Hepatocyte (in vitro differentiated cells): ENCODE results near the gene CBX5. TPM values are rescaled to one million over a fixed set of nuclear protein-coding genes. Genes with fewer than 3 reads are reported as not detected.

Experiments
- DNase-seq: peaks from one replicate; pipeline ENCODE4 v3.0.0-alpha.2; 2016; ENCODE audit warnings: low spot score
- H2AFZ ChIP-seq: fragments of 200-600 bp; sonication (generic); 2 replicates; pipeline ENCODE4 v1.6.0; 2016; ENCODE audit warnings: antibody characterized with exemption, mild to moderate bottlenecking
- H3K27ac ChIP-seq: fragments of 200-600 bp; sonication (generic); 2 replicates; pipeline ENCODE4 v1.5.1; 2016; ENCODE audit warnings: mild to moderate bottlenecking
- H3K27me3 ChIP-seq: fragments of 200-600 bp; sonication (generic); 2 replicates; pipeline ENCODE4 v1.6.1; 2016
- H3K36me3 ChIP-seq: fragments of 200-600 bp; sonication (generic); replicated peaks from 2 replicates; pipeline ENCODE4 v1.5.1; 2016; ENCODE audit warnings: low read depth; ENCODE audit not compliant: insufficient read depth
- H3K4me1 ChIP-seq: fragments of 200-600 bp; sonication (generic); 2 replicates; pipeline ENCODE4 v1.5.1; 2016; ENCODE audit warnings: mild to moderate bottlenecking, moderate library complexity; ENCODE audit not compliant: insufficient read depth
- H3K4me2 ChIP-seq: fragments of 200-600 bp; sonication (generic); 2 replicates; pipeline ENCODE4 v1.6.0; 2016
- H3K4me3 ChIP-seq: fragments of 200-600 bp; sonication (generic); 2 replicates; pipeline ENCODE4 v1.5.1; 2016; ENCODE audit warnings: mild to moderate bottlenecking
- H3K79me2 ChIP-seq: fragments of 200-600 bp; sonication (generic); 2 replicates; pipeline ENCODE4 v1.6.0; 2017; ENCODE audit warnings: mild to moderate bottlenecking
- H3K9me2 ChIP-seq: fragments of 200-600 bp; sonication (generic); replicated peaks from 2 replicates; pipeline ENCODE4 v1.6.0; 2017; ENCODE audit warnings: mild to moderate bottlenecking; ENCODE audit not compliant: insufficient read depth
- H3K9me3 ChIP-seq: fragments of 200-600 bp; sonication (generic); 2 replicates; pipeline ENCODE4 v1.5.1; 2016; ENCODE audit warnings: low read depth, mild to moderate bottlenecking
- H4K20me1 ChIP-seq: fragments of 200-600 bp; sonication (generic); 2 replicates; pipeline ENCODE4 v1.6.0; 2016; ENCODE audit warnings: mild to moderate bottlenecking; ENCODE audit not compliant: insufficient read depth, poor library complexity, severe bottlenecking
- CTCF ChIP-seq: fragments of 200-600 bp; sonication (generic); IDR thresholded peaks from 2 replicates; pipeline ENCODE4 v1.5.1; 2016; ENCODE audit warnings: antibody characterized with exemption, mild to moderate bottlenecking; ENCODE audit not compliant: poor library complexity
- EZH2 ChIP-seq: fragments of 200-600 bp; sonication (generic); IDR thresholded peaks from 2 replicates; pipeline ENCODE4 v1.6.1; 2016; ENCODE audit warnings: antibody characterized with exemption, mild to moderate bottlenecking, borderline replicate concordance
- EZH2phosphoT487 ChIP-seq: fragments of 200-600 bp; sonication (generic); IDR thresholded peaks from one replicate; pipeline ENCODE4 v1.6.1; 2018; ENCODE audit warnings: antibody characterized with exemption, mild to moderate bottlenecking, low read depth, moderate library complexity; ENCODE audit not compliant: unreplicated experiment, severe bottlenecking
- WGBS: methylation state at CpG from one replicate; pipeline ENCODE4 v1.1.6; 2016; ENCODE audit warnings: low lambda C conversion rate; ENCODE audit errors: missing lambda C conversion rate; 5-methylcytosine and 5-hydroxymethylcytosine counted together
- polyA plus RNA-seq: library from polyadenylated mRNA; unstranded; fragments of >200 nt; fragmentation: Nextera tagmentation; extraction: Ambion mirVana; gene quantifications from 2 replicates; pipeline ENCODE4 v1.2.1, GENCODE V29; 2016
- total RNA-seq: library from RNA; depleted of rRNA; stranded (reverse); fragments of >200 nt; gene quantifications from 2 replicates; pipeline ENCODE4 v1.2.3, GENCODE V29; 2014

CBX5 gene
- total and polyA plus RNA-seq, 2 experiments from 2014 or later = 21.9 to 60.1 TPM

- no peak within 1 kb of the TSS for H2AFZ ChIP-seq
- H3K4me1 ChIP-seq = peaks cover 37% of the 10 kb centered on the region
- H3K27me3 ChIP-seq = no peaks in the 10 kb centered on the region
- peak within 1 kb of the TSS; percentile 92 for H3K27ac ChIP-seq
- DNase-seq = peak; percentile 99
- H4K20me1 ChIP-seq = peaks cover 43% of the 10 kb centered on the region
- peak within 1 kb of the TSS; percentile 94 for H3K4me2 ChIP-seq
- no peaks in the 10 kb centered on the region for H3K9me3 ChIP-seq
- peak within 1 kb of the TSS; percentile 58 for H3K4me3 ChIP-seq
- peaks cover 77% of the 10 kb centered on the region for H3K79me2 ChIP-seq
- no peaks in the 10 kb centered on the region for H3K36me3 ChIP-seq
- no peaks in the 10 kb centered on the region for H3K9me2 ChIP-seq
- WGBS = 1% methylated on average over 48 of the region's 48 CpGs
- TF ChIP-seq CTCF (no peak), EZH2 (no peak), EZH2phosphoT487 (no peak)
These were observed 742 bp upstream of the CBX5 start, which contains the start of gene HNRNPA1 for GRCh38 chr12:54280468-54281260. Gene HNRNPA1 (plus strand): TSS chr12:54280726. CDS start chr12:54280808, 82 bp downstream.

- peaks cover 30% of the 10 kb centered on the region for H3K4me1 ChIP-seq
- TF ChIP-seq EZH2phosphoT487 (no peak), EZH2 (no peak), CTCF (no peak)
- peaks cover 82% of the 10 kb centered on the region for H3K79me2 ChIP-seq
- peaks cover 32% of the 10 kb centered on the region for H4K20me1 ChIP-seq
- H3K27me3 ChIP-seq = no peaks in the 10 kb centered on the region
- peak overlapping the region; percentile 3 for H2AFZ ChIP-seq
- no peak for DNase-seq
- H3K36me3 ChIP-seq = no peaks in the 10 kb centered on the region
- H3K9me2 ChIP-seq = no peaks in the 10 kb centered on the region
- no peaks in the 10 kb centered on the region for H3K9me3 ChIP-seq
- 2% methylated on average over 18 of the region's 19 CpGs for WGBS
- H3K27ac ChIP-seq = peak overlapping the region; percentile 87
- peak overlapping the region; percentile 50 for H3K4me3 ChIP-seq
- peak overlapping the region; percentile 79 for H3K4me2 ChIP-seq
These were observed 693 bp downstream of the CBX5 start for GRCh38 chr12:54279227-54279631.

GRCh38 chr12:54277823-54278276, 2.1 kb downstream of the CBX5 start:
- no peaks in the 10 kb centered on the region for H3K9me2 ChIP-seq
- no peak overlapping the region for H2AFZ ChIP-seq
- H3K79me2 ChIP-seq = peaks cover 82% of the 10 kb centered on the region
- no peak for TF ChIP-seq EZH2phosphoT487
- TF ChIP-seq EZH2 = no peak
- TF ChIP-seq CTCF = no peak
- H4K20me1 ChIP-seq = peaks cover 18% of the 10 kb centered on the region
- no peaks in the 10 kb centered on the region for H3K9me3 ChIP-seq
- WGBS = 36% methylated on average over 5 of the region's 5 CpGs
- H3K4me1 ChIP-seq = peaks cover 17% of the 10 kb centered on the region
- H3K27ac ChIP-seq = peak overlapping the region; percentile 87
- H3K4me2 ChIP-seq = peak overlapping the region; percentile 79
- H3K27me3 ChIP-seq = no peaks in the 10 kb centered on the region
- no peaks in the 10 kb centered on the region for H3K36me3 ChIP-seq
- peak overlapping the region; percentile 50 for H3K4me3 ChIP-seq
- DNase-seq = no peak
